HG03095 (cell line): ENCODE data around the gene PARD3.

Experiments
- ATAC-seq: cut with Tn5 transposase; IDR thresholded peaks from one replicate; pipeline ENCODE4 v1.9.1; 2021; ENCODE audit warnings: moderate library complexity; ENCODE audit not compliant: unreplicated experiment

Gene PARD3

DNA sequence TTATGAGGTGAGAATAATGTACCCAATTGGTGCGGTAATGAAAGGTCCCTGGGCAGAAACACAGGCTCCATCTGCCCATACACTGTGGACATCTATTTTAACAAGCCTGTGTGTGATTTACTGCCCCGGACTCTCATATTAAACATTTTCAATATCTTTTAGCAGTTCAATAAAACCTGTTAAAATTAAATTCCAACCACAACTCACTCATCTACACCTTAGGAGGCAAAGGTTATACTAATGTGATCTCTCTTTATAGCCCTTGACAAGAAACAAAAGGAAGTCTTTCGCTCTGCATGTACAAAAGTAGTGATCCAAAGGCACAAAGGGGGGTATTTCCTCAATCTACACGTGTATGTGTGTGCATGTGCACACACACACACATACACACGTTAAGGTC, 186.0 kb downstream of the PARD3 start:
- ATAC-seq, result no peak

DNA sequence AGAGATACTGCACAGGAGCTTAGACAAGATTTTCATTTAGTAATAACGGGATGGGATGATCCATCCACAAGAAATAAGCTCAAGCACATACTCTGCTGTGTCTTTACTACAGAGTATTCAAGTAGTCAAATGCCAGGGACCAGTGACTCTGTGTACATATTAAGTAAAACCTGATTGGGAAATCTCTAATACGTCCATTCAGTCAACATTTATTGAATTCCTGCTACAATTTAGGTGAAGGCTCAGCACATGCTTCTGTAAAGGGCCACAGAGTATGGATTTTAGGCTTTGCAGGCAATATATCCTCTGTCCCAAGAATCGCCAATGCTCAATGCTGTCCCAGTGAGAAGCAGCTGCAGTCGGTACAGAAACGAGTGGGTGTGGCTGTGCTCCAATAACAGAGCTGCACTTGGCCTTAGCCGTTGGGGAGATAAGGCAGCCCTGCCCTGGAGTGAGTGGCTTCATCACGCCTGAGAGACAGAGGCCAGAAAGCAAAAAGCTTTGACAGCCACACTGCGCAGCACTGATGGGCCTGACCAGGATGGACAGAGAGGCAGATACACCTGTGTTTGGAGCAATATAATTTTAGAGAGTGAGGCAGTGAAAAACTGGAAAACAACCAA, 186.8 kb downstream of the PARD3 start:
- no peak for ATAC-seq

DNA sequence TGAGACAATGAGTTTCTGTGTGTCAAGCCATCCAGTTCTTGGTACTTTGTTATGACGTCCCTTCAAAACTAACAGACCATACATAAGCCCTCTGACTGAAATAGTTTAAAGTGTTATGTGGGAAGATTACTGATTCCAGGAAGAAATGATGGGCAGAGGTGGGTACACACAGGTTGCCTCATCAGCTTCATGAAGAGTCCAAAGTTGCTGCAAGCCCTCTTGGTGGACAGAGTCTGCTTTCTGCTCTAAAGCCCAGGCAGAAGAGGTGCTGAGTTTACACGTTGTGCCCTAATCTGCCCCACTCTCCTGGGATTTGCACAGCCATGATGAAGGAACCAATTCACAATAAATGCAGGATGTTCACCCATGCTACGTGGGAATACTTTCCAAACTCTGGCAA, 187.4 kb downstream of the PARD3 start:
- ATAC-seq, result no peak

DNA sequence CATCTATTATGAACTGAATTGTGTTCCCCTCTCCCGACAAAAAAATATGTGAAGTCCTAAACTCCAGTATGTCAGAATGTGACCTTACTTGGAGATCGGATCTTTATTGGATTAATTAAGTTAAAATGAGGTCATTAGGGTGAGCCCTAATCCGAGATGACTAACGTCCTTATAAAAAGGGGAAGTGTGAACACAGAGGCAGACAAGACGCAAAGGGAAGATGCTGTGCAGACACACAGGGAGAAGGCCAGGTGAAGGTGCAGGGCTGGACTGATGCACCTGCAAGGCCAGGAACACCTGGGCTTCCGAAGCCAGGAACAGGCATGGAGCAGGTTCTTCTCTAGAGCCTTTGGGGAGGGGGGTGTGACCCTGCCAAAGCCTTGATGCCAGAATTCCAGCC, 187.8 kb downstream of the PARD3 start:
- ATAC-seq, result no peak

DNA sequence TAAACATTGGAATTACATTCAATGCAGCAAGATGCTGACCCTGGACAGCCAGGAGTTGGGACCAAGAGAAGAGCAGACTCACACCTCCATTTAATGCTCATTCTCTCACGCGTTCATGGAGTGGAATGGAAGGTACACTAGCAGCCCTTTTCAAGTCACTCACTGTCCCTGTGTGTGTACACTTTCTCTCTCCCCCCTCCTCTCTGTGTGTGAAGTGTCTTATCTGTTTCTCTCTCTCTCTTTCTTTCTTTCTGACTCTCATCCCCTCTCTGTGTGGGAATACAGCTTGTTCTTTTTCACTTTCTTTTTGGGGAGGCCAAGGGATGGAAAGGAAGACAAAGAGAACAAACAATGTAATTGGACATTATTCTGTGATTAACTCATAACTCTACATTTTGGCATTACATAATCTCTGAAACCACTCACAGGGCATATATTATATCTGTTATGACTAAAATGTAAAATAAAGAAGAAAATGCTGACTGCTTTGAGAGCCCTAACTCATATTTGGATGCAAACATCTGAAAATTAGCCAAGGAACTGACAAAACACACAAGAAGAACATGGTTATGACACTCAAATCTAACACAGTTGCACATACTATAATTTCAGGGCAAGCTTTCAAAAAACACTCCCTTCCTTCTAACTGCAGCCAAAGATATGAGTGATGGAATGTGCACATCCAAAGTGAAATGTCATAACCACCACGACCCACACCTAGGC, 188.8 kb downstream of the PARD3 start:
- no peak for ATAC-seq

DNA sequence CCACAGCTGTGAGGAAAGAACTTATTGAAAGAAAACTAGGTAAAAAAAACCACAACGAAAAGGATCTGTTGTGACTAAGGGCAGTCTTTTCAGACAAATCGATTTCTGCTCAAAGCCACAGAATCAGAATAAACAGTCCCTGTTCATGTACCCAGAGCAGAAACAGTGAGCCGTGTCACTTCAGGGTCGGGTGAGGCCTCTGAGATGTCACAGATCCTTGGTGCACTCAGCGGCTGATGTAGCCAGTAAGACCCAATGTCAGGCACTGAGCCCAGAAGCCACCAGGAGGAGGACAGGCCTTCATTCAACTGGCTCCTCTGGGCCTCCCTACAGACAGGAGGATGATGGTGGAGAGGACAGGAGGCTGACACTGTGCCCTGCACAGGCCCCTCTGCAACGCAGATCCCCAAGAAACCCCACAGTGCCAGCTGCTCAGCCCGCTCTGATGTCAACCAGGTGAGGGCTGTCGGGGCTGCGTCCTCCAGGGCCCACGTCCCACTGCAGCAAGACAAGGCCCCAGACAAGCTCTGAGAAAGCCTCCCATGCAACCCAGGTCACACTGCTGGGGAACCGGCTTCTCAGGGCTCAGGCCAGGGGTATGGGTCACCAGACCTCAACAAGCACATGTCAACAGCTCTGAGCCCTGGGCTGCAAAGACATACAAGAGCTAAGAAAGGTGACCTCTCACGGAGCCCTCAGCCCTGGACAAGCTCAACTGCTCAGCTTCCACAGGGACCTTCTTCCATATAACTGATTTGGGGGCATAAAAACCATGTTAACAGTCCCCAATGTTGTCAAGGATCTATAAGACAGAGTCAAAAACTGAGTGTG, 190.6 kb downstream of the PARD3 start:
- ATAC-seq, result no peak

DNA sequence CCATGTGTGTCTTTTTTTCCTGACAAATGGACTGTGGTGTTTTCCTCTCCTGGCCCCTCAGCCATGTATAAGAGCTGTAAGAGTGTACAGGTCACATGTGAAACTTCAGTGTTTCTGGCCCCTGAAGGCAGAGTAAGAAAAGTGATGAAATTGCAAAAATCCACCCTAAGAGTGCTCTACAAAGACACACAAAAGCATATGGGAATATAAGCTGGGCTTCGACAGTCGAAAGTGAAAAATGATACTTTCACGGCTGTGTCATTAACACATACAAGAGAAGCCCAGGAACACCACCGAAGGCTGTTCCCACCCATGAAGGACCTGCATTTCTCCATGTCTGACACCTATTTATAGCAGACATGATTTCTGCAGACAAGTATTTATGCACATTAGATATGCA, 192.2 kb downstream of the PARD3 start:
- ATAC-seq, result no peak

DNA sequence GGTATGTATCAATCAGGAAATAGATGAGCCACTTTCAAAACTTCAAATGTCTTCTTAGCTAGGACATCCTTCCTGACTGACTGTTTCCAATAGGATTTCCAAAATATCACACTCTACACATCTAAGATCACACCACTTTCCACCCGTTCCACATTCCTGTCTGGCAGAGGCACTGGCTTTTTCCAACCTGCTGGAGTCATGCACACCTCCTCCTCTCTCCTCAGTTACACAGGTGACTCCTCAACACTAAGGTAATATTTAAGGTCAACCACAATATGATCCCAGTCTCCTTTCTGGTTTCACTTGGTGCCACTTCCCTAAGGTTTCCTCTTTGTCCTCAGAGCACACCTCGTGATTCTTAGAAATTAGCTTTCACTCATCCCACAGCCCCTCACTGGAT, 196.5 kb downstream of the PARD3 start:
- ATAC-seq, result no peak

DNA sequence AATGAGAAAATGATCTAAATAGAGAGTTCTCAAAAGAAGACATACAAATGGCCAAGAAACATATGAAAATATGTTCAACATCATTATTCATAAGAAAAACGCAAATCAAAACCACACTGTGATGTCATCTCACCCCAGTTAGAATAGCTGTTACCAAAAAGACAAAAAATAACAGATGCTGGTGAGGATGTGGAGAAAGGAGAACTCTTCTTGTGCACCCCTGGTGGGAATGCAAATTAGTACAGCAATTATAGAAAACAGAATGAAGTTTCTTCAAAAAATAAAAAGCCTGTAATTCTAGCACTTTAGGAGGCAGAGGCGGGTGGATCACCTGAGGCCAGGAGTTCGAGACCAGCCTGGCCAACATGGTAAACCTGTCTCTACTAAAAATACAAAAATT, 199.3 kb downstream of the PARD3 start:
- no peak for ATAC-seq

DNA sequence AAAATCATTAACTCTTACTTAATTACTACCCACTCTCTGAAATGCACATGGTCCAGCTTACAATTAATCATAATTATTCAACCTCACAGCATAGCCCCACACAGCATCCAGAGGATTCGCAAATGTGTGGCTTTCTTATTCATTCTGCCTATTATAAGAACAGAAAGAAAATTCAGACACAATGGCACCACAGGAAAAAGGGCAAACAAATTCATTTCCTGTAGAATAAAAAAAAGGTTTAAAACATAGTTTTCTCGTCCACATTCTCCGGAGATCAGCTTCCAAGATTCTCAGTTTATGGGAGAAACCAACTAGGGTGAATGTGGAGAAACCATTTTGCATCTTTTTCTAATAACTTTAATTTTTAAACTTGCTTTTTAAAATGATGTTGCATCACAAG, 201.6 kb downstream of the PARD3 start:
- no peak for ATAC-seq

DNA sequence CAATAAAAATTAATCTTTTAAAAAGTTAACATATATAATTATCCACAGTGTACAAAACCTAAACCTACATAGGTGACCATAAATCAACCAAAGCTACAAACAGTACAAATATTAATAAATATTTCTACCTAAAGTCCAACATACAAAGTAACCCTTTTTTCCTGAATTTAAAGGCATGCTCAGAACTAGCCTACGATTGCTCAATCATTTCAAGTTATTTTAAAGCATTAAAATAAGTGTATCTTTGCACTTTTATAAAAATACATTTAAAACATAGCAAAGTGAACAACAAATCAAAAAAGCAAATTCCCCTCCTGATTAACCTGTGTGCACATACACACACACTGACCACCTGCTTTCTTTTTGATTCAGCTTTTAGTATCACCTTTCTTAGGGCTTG, 202.2 kb downstream of the PARD3 start:
- no peak for ATAC-seq

DNA sequence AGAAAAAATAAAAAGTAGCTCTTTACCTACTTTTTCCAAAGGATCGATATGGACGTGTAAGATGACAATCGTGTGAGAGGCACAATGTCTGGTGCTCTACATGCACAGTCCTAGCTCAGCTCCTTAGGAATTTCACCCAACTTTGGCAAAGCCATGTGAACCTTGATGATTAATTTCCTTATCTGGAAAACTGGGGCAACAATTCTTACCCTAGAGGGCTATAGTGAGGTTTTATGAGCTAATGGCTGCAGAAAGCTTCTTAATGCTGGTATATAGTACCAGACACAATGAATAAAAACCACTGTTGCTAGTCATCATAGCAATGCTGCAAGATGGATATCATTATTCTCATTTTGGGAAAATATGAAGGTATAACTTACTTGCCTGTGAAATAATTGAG, 202.7 kb downstream of the PARD3 start:
- ATAC-seq, result no peak

DNA sequence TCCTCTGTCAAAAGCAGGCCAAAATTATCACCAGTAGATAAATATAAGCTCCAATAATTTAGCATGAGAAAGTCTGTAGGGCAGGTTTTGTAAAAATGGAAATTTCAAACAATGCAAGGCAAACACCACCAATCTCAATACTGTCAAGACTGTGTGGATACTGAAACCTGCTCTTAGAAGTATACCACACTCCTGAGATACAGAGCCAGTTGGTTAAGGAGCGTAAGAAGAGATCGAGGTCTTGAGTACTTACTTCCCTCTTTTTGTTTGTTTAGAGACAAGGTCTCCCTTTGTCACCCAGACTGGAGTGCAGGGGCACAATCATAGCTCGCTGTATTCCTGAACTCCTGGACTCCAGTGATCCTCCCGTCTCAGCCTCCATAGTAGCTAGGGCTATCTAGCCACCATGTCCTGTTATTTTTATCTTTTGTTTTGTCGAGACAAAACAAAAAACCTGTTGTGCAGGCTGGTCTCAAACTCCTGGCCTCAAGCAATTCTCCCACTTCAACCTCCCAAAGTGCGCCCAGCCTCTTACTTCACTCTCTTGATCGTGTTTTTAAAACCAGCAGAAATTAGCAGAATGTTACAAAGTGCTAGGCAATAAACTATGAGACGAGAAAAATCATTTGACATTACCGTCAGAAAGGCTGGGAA, 205.7 kb downstream of the PARD3 start:
- ATAC-seq, result no peak

DNA sequence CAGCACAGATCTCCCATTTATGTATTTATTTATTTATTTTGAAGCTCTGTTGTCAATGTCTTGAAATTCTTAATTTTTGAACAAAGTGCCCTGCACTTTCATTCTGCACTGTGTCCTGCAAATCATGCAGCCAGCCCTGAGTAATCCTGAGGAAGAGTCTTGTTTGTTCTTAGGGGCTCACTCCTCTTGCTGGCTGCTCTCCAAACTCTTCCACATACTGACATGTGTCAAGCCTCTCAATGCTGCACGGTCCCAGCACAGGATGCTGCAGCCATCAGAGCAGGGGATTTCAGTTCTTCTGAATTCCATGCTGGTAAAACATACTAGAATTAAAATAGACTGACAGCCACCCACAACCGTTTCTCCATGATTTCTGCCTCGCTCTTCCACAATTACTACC, 207.2 kb downstream of the PARD3 start:
- no peak for ATAC-seq

DNA sequence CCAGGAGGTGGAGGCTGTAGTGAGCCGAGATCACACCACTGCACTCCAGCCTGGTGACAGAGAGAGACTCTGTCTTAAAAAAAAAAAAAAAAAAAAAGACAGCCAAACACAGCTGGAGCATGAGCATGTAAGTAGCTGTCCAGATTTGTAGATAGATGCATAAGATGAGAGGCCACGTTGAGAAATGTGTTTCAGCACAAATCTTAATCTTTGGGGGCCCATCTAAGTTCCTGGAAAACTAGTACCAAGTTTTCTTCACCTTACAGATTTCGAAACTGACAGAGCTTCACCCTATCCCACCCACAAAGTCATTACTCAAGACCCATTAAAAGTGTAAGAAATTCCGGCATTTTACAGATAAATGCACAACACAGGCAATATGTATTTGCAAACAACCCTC, 208.2 kb downstream of the PARD3 start:
- no peak for ATAC-seq

DNA sequence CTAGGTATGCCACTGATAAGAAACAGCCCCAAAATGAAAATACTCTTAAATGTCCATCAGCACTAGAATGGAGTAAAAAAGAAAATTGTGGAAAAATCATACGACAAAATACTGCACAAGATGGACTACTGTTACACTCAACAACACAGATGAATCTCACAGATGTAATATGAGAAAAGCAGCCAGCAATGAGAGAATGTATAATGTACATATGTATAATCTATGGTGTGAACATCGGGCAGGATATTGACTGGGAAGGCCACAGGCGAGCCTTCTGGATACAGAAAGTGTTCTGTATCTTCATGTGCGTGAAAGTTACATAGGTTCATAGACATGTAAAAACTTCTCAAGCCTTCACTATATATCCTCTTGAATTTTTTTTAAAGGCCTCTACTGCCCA, 212.6 kb downstream of the PARD3 start:
- ATAC-seq, result no peak

DNA sequence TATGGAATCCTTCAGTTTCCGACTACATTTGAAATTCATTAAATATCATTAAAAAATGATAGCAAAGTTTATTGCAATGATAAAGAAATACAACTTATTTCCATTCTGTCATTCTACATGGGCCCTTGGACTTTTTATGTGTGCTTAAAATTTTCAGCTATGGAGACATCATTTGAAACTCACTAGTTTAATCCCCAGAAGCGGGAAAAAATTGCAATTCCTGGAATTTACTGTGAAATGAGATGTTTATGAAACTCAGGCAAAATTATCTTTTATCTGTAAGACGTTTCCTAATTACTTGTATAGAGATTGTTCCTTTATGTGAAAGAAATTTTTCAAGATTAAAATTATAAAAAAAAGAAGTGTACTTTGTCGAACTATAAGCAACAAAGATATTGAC, 213.4 kb downstream of the PARD3 start:
- no peak for ATAC-seq

DNA sequence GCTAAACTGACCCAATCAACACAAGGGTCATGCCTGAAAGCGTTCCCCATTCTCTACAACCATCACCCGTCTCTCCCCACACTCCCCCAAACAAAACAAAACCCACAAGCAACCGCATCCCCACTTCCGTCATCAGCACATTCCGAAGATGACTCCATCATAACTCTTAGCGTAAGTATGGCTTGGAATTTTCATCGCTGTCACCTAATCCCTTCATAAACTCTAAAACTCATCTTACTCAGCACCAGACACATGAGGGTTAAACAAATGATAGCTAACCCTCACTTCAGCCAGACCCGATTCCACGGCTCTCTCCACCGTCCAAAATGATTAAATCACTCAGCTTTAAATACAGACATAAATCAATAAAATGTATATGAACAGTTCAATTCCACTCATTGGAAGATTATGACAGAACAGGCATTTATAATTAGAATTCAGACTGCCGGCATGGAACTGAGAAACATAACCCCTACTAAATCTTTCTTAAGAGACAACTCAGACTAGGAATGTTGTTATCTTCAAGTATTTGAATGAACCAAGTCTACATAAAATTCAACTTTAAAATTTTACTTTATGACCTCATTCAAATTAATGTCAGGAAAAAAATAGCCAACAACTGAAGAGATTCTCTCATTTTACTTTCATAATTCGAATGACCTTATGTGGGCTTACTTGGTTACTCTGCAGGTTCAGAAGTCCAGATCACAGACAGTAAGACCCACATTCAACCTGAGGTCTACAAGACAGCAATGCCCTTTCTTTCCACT, 215.9 kb downstream of the PARD3 start:
- ATAC-seq, result no peak

DNA sequence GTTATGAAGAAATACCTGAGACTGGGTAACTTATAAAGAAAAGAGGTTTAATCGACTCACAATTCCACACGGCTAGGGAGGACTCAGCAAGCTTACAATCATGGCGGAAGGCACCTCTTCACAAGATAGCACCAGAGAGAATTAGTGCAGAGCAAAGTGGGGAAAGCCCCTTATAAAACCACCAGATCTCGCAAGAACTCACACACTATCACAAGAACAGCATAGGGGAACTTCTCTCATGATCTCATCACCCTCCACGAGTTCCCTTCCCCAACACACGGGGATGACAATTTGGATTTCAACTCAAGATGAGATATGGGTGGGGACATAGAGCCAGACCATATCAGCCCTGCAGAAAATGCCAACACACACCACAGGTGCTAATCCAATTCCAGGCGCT, 218.7 kb downstream of the PARD3 start:
- ATAC-seq, result no peak

DNA sequence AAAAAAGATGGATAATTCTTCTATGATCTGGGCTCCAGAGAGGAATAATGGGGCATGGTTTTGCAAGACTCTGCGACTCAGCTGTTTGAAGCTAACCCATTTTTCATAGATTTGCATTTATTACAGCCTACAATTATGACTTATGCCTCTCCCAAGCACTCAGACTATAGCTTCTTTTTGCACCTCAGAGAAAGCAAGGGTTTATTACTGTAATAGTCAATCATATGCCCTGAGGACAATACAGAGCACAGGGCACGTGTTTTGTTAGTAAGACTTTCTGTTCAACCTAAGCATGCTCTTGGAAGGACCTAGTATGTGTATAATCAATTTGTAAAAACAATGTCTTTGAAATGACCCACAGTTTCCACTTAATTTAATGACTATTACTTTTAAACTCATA, 221.2 kb downstream of the PARD3 start:
- ATAC-seq, result no peak

DNA sequence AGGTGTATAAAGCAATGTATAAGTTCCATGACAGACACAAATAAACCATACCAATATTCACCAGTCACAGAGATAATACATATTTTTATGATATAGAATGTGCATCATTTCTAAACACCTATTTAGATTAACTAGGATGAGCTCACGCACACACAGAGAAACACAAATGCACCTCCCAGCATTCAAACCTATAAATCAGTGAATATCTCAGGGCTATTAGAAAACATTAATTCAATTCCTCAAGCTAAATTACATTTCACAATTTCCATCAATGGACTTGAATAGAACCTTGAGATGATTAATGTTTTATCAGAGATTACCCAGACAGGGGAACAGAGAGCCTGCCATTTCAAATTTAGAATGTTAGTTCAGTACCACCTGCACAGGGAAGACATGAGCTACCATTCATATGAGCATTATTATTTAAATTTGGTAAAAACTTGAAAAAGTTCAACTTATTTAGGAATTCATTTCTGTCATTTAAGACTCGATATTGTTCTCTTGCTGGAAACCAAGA, 221.7 kb downstream of the PARD3 start:
- ATAC-seq, result no peak
